Hematopoietic multipotent progenitor cell treated with erythropoietin and hydrocortisone succinate and interleukin-3 and kit ligand, for 17 days (in vitro differentiated cells): Measurements from ENCODE around the gene ZNF804A.

Source experiments
- DNase-seq: peaks from one replicate; pipeline ENCODE4 v3.0.0-alpha.2; 2015; ENCODE audit warnings: low spot score

The ZNF804A gene

DNA sequence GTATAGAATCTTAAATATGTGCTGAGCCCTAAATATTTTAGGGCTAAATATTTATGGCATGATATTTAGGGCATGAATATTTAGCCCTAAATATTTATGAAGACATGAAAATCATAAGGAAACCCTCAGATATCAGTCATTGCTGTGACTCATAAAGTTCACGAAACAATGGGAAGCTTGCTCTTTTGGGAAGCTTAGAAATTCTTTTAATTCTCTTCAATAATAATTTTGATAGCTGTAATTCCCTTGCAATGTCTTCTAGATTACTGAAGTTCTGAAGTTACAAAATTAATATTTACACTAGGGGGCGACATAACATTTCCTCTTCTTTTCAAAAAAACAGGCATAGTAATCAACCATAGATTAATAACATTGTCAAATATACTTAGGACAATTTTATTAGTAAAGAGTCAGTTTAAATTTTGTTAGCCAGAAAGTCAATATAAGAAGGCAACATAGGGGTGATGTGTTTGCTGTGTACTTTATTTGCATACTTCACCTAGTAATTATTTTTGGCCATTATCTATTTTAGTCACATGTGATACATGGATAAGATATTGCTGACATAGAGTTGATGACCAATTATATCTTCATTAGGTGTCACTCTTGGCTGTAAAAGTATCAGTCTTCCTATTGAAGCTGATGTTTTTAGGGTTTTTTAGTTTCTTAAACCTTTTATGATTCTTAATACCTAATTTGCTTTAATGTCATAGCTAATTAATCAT is 13.2 kb downstream of the ZNF804A start:
- DNase-seq: no peak

DNA sequence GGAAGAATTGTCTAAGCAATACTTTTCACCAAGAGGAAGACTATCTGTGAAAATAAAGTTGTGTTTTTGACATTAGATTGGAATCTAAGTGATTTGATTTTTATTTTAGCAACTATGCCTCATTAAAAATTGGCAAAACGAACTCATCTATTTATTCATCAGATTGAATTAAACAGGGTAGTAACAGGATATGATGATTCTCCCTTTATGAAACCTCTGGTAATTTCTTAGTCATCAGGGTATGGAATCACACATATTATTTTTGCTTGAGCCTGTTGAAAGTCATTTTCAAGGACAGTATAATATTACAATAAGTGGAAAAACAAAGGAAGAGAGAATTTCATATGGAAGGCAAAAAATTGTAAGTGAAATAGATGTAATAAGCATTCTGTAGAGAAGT is 22.0 kb downstream of the ZNF804A start:
- DNase-seq: no peak

DNA sequence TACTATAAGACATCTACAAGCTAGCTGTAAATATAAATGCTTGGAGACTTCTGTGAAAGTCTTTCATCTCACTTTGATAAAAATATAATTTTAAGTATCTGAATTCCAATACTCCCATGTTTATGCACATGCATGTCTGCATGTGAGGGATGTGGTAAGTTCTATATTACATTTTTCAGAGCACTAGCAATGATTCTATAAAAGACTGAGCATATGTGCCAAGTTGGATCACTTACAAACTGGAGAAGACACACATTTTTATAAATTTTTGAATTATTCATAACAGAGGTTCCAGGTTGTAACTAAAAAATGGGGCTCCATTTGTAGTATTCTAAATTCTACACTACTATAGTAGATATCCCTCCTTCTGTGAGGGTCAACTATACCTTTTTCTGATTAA is 26.0 kb downstream of the ZNF804A start:
- no peak for DNase-seq

DNA sequence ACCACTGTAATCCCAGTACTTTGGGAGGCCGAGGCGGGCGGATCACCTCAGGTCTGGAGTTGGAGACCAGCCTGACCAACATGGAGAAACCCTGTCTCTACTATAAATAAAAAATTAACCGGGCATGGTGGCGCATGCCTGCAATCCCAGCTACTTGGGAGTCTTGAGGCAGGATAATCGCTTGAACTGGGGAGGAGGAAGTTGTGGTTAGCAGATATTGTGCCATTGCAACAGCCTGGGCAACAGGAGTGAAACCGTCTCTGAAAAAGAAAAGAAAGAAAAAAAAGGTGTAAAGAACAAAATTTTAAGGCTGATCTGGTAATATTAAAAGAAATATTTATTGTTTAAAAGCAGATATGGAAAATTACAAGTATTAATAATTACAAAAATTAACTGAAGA is 29.7 kb downstream of the ZNF804A start:
- no peak for DNase-seq

DNA sequence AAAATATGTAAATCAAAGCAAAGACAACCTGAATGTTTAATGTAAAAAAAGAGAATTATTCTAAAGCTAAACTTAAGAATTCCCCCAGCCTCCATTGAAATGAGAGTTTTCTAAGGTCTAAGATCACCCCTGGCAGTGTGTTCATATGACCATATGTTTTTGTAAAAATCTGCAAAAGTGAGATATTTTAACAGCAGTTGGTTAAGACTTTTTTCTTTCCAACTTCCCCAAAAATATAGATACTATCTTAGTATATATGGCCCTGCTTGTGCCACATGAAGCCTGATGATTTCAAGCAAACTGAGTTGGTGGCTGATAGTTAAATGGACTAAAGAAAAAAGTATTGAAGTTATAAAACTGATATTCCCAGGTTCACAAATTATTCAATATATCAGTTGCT is 35.4 kb downstream of the ZNF804A start:
- DNase-seq: no peak

DNA sequence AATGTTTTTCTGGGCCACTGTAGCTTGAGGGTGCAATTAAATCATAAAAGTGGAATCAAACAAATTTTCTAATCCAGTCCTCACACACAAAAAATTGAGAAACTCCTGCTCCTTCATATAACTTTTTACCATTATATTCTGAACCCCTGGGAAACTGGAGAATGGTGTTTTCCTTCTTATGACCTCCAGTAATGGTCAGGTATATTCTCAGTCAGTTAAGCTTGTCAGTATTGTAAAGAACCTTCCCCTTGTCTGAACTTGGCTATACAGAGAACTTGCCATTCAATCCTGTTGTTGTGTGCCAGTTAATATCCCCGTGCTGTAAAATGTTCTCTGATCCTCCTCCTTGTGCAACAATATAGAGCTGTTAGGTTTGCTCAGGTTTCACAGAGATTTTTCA is 39.5 kb downstream of the ZNF804A start:
- no peak for DNase-seq

DNA sequence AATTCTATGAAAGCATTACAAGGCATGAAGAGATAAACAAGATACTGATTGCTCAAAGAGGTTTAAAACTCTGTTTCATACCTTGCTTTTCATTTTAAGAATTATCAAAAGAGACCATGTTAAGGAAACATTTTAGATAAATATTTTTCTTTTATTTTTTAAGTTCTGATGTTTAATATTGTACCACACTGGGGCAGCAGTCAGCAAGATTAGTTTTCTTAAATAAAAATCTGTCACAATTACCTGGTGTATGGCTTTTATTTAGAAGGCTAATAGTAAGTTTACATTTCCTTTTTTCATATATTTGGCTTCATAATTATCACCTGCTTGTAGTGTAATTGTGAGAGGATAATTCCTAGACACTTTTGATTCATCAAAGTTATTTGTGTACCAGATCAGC is 46.4 kb downstream of the ZNF804A start:
- DNase-seq: no peak

DNA sequence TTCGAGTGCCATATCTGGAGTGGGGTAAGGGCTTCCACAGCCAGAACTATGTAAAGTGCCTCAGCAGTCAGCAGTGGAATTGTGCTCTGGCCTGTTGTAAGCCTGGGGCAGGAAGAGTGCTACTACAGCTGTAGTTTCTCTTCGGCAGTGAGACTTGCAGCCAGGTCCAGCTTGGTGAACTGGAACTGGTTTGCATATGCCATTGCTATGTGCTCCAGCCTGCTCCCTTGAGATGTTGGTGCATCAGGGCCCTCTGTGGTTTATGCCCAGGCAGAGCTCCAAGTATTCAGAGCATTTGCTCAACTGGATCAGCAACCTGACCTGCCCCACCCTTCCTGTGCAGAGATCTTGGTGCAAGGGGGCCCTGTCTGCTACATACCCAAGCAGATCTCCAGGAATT is 47.8 kb downstream of the ZNF804A start:
- no peak for DNase-seq

DNA sequence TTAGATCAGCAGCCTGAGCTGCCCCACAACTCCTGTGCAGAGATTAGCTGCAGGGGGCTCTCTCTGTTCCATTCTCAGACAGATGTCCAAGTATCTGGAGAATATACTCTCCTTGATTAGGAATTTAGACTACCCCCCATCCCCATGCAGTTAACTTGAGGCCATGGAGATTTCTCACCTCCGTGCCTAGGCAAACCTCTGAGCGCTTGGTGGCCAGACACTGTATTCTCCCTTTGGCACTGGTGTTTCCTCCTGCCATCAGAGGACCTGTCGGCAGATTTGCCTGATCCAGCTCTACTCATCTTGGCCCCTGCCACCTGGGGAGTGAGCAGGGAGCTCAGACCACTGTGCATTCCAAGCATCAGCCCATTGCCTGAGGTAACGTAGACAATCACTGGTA is 48.3 kb downstream of the ZNF804A start:
- no peak for DNase-seq

DNA sequence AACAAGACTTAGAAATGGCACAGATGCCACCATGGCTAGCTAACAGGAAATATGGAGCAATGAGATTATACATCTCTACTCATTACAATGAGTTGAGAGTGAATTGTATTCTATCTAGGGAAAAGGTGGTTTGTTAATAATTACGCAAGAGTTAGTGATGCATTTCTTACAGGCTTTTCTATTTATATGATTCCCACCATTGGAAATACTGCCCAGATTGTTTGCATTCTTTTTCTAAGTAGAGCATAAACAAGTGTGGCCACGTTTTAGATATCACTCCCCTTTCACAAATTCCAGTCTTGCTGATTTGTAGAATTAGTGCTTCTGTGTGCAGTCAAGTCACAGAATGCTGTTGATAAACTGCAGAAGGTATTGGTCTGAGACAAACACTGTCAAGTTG is 56.6 kb downstream of the ZNF804A start:
- DNase-seq: no peak

DNA sequence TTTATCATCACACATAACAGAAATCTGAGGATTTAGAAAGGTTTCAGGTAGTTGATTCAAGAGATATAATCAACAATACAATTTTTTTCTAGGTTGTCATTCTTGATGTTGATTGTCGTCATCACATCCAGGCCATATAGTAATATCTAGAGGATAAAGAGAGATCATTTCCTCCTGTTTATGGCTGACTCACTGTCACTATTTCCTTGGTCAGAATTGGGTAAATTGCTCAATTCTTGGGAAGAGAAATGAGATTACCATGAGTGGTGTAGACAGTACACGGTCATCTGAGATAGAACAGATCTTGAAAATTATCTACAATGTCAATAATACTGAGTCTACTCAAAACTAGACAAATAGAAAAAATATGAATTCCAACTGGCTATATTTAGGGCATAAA is 78.8 kb downstream of the ZNF804A start:
- DNase-seq: no peak

DNA sequence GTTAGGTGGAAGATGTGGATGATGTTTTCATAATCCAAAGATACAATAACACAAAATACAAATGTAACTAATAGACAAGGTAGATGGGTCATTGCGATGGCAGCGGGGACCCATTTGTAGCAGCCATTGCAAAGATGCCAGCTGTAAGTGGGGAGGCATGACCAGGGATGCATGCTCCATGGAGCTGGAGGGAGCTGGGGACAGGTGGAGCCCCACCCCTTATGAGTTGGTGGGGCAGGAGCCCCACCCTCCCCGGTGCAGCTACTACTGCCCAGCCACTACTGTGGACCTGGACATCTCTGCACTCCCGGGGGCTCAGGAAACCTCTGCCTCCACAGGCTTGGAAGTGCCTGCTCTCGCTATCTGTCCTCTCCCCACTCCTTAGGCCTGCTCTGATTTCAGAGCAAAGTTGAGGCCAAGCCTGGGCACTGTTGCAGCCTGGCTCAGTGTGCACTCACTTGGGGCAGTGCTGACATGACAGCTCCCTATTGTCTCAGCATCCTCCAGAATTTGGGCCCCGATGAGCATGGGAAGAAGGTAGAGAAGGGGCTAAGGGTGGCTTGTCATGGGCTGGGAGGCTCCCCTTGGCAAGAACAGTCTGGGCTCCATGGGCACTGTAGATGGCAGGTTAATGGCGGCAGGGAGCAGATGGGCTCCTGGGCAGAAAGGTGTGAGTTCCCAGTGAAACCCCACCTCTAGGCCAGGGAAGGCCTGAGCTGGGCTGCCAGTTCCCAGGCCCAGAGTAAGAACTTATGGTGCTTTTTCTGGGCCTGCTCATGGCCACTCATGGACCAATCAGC is 81.1 kb downstream of the ZNF804A start:
- DNase-seq: no peak

DNA sequence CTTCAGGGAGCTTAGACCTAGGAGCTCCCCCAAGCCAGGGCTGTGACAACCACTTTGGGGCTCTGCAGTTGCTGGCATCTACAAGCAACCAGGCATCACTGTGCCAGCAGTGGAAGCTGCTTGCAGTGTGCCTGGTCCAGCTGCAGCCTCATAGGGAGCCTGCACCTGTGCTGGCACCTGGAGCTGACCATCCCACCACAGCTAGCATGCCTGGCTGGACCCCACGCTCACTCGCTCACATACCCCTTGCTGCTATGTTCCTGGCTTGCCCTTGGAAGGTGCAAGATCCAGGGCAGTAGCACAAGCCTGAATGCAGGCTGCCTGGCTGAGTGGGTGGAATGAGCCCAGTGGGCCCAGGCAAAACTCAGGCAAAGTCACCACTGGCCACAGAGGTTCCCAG is 82.5 kb downstream of the ZNF804A start:
- DNase-seq: no peak

DNA sequence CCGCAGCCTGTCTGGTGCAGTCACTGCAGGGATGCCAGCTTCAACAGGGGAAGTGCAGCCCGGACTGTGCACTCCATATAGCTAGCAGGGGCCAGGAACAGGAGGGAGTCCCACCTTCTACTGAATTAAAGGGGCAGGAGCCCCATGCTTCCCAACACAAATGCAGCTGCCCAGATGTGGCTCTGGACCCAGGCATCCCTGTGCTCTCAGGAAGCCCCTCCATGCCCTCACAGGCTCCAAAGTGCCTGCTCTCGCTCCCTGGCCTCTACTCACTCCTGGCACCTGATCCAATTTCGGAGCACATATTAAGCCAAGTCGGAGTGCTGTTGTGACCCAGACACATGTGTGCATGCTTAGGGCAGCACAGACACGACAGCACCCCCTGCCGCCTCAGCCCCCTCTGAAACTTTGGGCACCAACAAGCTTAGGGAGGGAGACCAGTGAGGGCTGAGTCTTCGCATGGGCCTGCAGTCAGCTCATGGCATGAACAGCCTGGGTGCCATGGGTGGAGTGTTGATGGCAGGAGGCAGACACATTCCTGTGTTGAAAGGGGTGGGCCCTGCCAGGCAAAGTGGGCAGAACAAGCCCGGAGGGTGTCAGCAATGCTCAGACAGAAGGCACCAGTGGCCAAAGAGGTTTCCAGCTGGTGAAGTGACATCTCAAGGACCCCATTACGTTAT is 83.5 kb downstream of the ZNF804A start:
- DNase-seq: no peak

DNA sequence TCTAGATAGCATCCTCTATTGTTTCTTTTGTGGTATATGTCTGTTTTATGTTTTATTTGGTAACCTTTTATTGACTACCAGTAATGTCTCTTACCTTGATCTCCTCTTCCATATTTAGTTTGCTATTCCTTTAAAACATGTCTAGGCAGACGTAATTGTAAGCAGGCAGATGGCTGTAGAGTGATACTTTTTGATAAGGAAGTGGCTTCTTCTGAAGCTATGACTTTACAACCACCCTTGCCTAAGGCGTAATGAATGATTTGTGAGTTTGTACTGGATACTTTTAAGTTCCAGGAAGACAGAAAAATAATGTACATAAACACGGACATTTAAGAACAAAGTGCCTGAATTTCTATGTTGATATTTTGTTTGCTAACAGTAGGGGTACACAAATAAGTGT is 85.6 kb downstream of the ZNF804A start:
- DNase-seq: no peak

DNA sequence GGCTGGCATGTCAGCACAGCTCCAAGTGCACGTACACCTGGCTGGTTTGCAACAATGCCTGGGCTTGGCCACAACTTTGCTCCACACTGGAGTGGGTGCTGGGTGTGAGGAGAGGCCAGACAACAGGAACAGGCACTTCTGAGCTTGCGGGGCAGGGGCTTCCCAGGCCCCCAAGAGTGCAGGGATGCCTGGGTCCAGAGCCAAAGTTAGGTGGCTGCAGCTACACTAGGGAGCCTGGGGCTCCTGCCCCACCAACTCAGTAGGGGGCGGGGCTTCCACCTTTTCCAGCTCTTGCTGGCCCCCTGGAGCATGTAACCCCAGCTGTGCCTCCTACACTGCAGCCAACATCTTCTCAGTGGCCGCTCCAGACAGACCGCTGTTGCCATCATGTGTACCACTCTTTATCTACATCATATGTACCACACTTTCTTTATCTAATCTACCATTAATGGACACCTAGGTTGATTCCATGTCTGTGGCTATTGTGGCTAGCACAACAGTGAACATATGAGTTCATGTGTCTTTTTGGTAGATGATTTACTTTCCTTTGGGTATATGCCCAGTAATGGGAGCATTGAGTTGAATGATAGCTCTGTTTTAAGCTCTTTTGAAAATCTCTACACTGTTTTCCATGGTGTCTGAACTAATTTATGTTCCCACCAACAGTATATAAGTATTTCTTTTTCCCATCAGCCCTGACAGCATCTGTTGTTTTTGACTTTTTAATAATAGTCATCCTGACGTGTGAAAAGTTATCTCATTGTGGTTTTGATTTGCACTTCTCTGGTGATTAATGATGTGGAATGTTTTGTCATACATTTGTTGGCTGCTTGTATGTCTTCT is 87.9 kb downstream of the ZNF804A start:
- DNase-seq: no peak

DNA sequence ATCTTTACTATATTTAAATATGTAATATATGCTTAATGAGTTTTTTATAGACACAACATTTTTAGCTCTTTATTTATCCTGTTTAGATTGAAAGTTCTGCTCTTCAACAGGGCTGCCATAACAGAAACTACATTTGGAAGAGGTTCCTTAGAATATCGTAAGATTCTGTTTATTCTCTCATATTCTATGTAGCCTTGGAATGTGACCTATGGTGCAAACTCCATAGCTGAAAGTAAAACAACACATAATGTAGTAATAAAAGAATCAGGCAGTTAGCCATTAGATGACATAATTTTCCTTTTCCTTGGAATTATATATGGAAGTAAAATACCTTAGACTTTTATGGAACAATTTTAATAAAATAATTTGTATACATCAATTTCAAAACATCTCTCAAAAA is 91.3 kb downstream of the ZNF804A start:
- no peak for DNase-seq

DNA sequence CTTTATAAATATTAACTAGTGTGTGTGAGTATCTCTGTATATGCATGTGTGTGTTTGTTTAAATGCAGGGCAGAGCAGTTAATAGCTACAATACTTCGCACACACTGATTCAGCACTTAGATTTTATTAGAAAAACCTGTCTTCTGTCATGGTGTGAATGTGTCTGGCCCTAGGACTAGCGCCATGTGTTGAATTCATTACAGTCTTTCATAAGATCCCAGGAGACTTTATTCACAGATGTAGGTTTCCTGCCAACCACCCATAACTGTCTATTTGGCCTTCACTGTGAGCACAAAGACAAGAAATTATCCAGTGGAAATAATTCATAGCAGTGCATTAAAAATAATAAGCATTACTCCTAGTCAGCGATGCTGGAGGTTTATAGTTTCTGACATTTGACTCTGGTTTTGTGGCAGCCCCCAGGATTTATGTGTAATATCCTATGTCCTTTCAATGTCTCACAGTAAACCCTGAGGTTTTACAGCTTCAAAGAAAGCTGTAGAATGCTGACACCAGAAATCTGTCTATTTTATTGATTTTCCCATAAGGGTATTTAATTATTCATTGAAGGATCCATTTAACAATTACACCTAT is 93.9 kb downstream of the ZNF804A start:
- DNase-seq: no peak

DNA sequence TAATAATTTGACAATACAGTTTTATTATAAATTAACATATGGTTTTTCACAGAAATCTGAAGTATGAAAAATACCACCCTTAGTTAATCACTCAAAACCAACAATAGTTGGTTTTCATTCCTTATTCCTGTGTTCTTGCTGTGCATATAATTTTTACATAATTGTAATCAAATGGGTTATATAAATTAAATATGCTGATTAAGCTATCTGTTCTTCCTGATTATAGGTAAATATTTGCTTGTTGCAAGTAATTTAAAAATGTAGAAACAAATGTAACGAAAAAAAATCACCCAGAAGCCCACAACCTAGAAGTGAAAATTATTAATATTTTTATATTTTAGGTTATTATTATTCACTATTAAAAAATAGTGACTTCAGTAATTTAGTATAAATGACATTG is 98.3 kb downstream of the ZNF804A start:
- DNase-seq: no peak

DNA sequence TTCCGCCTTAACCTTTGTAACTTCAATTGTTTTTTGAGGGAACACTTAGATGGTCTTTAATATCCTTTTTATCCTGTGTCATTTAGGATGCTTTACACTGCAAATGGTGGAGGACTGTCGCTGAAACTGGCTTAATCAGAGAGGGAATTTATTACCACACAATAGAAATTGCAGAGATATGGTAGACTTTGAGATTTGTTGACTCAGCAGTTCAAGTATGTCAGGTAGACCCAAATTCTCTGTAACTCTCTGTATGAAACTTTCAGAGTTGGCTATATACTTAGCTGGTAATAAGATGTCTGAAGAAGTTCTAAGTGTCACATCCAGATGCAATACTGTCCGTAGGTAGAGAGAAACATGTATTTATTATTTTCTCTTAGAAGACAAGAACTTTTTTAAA is 100.1 kb downstream of the ZNF804A start:
- no peak for DNase-seq

DNA sequence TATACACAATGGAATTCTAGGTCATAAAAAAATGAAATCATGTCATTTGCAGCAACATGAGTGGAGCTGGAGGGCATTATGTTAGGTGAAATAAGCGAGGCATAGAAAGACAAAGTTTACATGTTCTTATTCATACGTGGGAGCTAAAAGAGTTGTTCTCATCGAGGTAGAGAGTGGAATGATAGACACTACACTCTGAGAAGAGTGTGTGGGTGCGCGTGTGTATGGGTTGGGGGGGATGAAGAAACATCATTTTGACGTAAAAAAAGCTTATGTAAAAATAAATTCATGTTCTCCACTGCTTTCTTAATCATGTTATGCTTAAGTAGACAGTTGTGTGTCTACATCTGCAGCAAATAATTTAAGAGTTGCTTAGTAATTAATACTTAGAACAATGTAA is 123.6 kb downstream of the ZNF804A start:
- no peak for DNase-seq

DNA sequence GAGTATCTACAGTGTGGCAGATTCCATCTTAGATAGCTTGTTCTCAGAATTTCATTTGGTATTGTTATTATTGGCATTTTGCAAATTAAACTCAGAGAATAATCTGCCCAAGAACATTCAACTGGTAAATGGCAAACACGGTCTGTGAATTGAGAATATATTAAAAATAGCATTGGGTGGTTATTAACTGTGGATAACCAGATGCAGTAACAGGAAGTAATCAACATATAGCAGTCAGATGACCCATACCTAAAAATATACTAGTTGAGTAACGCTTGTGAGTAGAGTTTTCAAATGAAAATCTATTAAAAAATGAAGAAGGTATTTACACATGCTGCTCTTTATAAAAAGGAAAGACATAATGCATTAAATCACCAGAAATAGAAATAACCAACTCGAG is 129.5 kb downstream of the ZNF804A start:
- no peak for DNase-seq
